Skin epidermis (tissue), 12 donors: Measurements from ENCODE around the gene LANCL2.
"Not testable (repeated sequence)": the region's sequence is repeated elsewhere in the genome, so short reads cannot be mapped to it uniquely, and the experiment has no call there.

ENCODE experiments used
- H3K27ac ChIP-seq, 21 experiments: fragments of 200-600 bp; sonication (generic) in 11 of 21; one replicate each; pipeline ENCODE4 v1.5.0; 2020; ENCODE audit warnings: mild to moderate bottlenecking in 3 of 21, inconsistent platforms in 2 of 21, moderate library complexity in 2 of 21
- H3K4me3 ChIP-seq, 7 experiments: fragments of 200-600 bp; sonication (generic) in 2 of 7; one replicate each; pipeline ENCODE4 v1.5.0; 2020; ENCODE audit warnings: inconsistent platforms in 2 of 7, mild to moderate bottlenecking in 2 of 7, moderate library complexity in 1 of 7

Gene LANCL2

GRCh38 chr7:55365205-55365674 is at the start of gene LANCL2:
Gene LANCL2, plus strand, starts transcription at chr7:55365337. Its CDS starts 689 bp downstream, at chr7:55366026.
- peak within 1 kb of the TSS; percentile 97 to 100 (median 100) for H3K27ac ChIP-seq
- peak within 1 kb of the TSS; percentile 91 to 98 (median 92) for H3K4me3 ChIP-seq

- Histone ChIP-seq H3K4me3 (no peak overlapping the region), H3K27ac (no peak overlapping the region)
These were observed 39.8 kb upstream of the LANCL2 start for GRCh38 chr7:55325371-55325792.

- Histone ChIP-seq H3K4me3 (no peak overlapping the region), H3K27ac (no peak overlapping the region)
These were observed 38.9 kb upstream of the LANCL2 start for GRCh38 chr7:55326081-55326835.

GRCh38 chr7:55326945-55327626 is 38.1 kb upstream of the LANCL2 start:
- no peak overlapping the region for H3K4me3 ChIP-seq
- no peak overlapping the region for H3K27ac ChIP-seq

- Histone ChIP-seq H3K27ac (no peak overlapping the region), H3K4me3 (no peak overlapping the region)
These were observed 30.0 kb upstream of the LANCL2 start for GRCh38 chr7:55335151-55335550.

- no peak overlapping the region for H3K4me3 ChIP-seq
- no peak overlapping the region for H3K27ac ChIP-seq
These were observed 29.4 kb upstream of the LANCL2 start for GRCh38 chr7:55335786-55336185.

GRCh38 chr7:55336540-55336939 is 28.6 kb upstream of the LANCL2 start:
- Histone ChIP-seq H3K4me3 (no peak overlapping the region), H3K27ac (no peak overlapping the region)

GRCh38 chr7:55339033-55340000 is 25.8 kb upstream of the LANCL2 start:
- no peak overlapping the region for H3K27ac ChIP-seq

GRCh38 chr7:55342216-55342871 is 22.8 kb upstream of the LANCL2 start:
- Histone ChIP-seq H3K27ac (no peak overlapping the region), H3K4me3 (no peak overlapping the region)

More at GRCh38 chr7:55339033-55340000, 25.8 kb upstream of the LANCL2 start:
- H3K4me3 ChIP-seq: no peak overlapping the region

- Histone ChIP-seq H3K4me3 (no peak overlapping the region), H3K27ac (no peak overlapping the region)
These were observed 21.9 kb upstream of the LANCL2 start for GRCh38 chr7:55343002-55343781.

GRCh38 chr7:55343860-55344606 is 21.1 kb upstream of the LANCL2 start:
- H3K4me3 ChIP-seq: no peak overlapping the region
- no peak overlapping the region for H3K27ac ChIP-seq

GRCh38 chr7:55344840-55345239 is 20.3 kb upstream of the LANCL2 start:
- Histone ChIP-seq H3K27ac (no peak overlapping the region), H3K4me3 (no peak overlapping the region)

GRCh38 chr7:55345292-55345691 is 19.8 kb upstream of the LANCL2 start:
- Histone ChIP-seq H3K4me3 (no peak overlapping the region), H3K27ac (no peak overlapping the region)

GRCh38 chr7:55348502-55348901 is 16.6 kb upstream of the LANCL2 start:
- no peak overlapping the region for H3K4me3 ChIP-seq
- peak overlapping the region in 3 of 21 experiments; percentile 5 to 15 (median 11) for H3K27ac ChIP-seq

GRCh38 chr7:55349121-55349520 is 16.0 kb upstream of the LANCL2 start:
- H3K4me3 ChIP-seq: no peak overlapping the region
- peak overlapping the region in 1 of 21 experiments; percentile 11 for H3K27ac ChIP-seq

GRCh38 chr7:55350281-55350680 is 14.9 kb upstream of the LANCL2 start:
- no peak overlapping the region for H3K27ac ChIP-seq
- no peak overlapping the region for H3K4me3 ChIP-seq

GRCh38 chr7:55351263-55351662 is 13.9 kb upstream of the LANCL2 start:
- Histone ChIP-seq H3K4me3 (no peak overlapping the region), H3K27ac (no peak overlapping the region)

- not testable (repeated sequence) for H3K27ac ChIP-seq, H3K4me3 ChIP-seq
These were observed 12.2 kb upstream of the LANCL2 start for GRCh38 chr7:55352947-55353273.
